Ishikawa (cell line): Measurements from ENCODE around the gene SGSH.

Experiments
- CEBPB ChIP-seq: IDR thresholded peaks from 2 replicates; pipeline ENCODE4 v1.6.1; 2012
- CREB1 ChIP-seq: IDR thresholded peaks from 2 replicates; pipeline ENCODE4 v1.6.1; 2012; ENCODE audit warnings: low read depth
- EGR1 ChIP-seq: IDR thresholded peaks from 2 replicates; pipeline ENCODE4 v1.6.1; 2012
- EP300 ChIP-seq: IDR thresholded peaks from 2 replicates; pipeline ENCODE4 v1.6.1; 2012; ENCODE audit warnings: borderline replicate concordance
- FOXM1 ChIP-seq: IDR thresholded peaks from 2 replicates; pipeline ENCODE4 v1.6.1; 2012; ENCODE audit warnings: low read depth, borderline replicate concordance
- MAX ChIP-seq: IDR thresholded peaks from 2 replicates; pipeline ENCODE4 v1.6.1; 2012
- NFIC ChIP-seq: IDR thresholded peaks from 2 replicates; pipeline ENCODE4 v1.6.1; 2012
- RAD21 ChIP-seq: IDR thresholded peaks from 2 replicates; pipeline ENCODE4 v1.6.1; 2012; ENCODE audit warnings: low read depth
- REST ChIP-seq: IDR thresholded peaks from 2 replicates; pipeline ENCODE4 v1.6.1; 2012; ENCODE audit warnings: low read depth, mild to moderate bottlenecking
- TAF1 ChIP-seq: IDR thresholded peaks from 2 replicates; pipeline ENCODE4 v1.6.1; 2012; ENCODE audit warnings: low read depth, mild to moderate bottlenecking
- TCF12 ChIP-seq: IDR thresholded peaks from 2 replicates; pipeline ENCODE4 v1.6.1; 2012; ENCODE audit warnings: low read depth
- TEAD4 ChIP-seq: IDR thresholded peaks from 2 replicates; pipeline ENCODE4 v1.6.1; 2012
- USF1 ChIP-seq: IDR thresholded peaks from 2 replicates; pipeline ENCODE4 v1.6.1; 2012
- YY1 ChIP-seq: IDR thresholded peaks from 2 replicates; pipeline ENCODE4 v1.6.1; 2012; ENCODE audit warnings: low read depth
- ZBTB7A ChIP-seq: IDR thresholded peaks from 2 replicates; pipeline ENCODE4 v1.6.1; 2012; ENCODE audit warnings: low read depth

The SGSH gene

GRCh38 chr17:80223838-80224497 lies 3.8 kb upstream of the SGSH start:
- TF ChIP-seq ZBTB7A: no peak
- no peak for TF ChIP-seq CREB1
- TF ChIP-seq TEAD4: no peak
- TF ChIP-seq REST: no peak
- TF ChIP-seq YY1: no peak
- no peak for TF ChIP-seq RAD21
- no peak for TF ChIP-seq MAX
- no peak for TF ChIP-seq USF1
- TF ChIP-seq EP300: no peak
- TF ChIP-seq FOXM1: no peak
- no peak for TF ChIP-seq TCF12
- no peak for TF ChIP-seq CEBPB
- no peak for TF ChIP-seq EGR1
- TF ChIP-seq TAF1: no peak
- no peak for TF ChIP-seq NFIC

GRCh38 chr17:80223142-80223815 lies 3.1 kb upstream of the SGSH start:
- TF ChIP-seq EP300 (no peak), USF1 (no peak), ZBTB7A (no peak), FOXM1 (no peak), NFIC (no peak), CREB1 (no peak), EGR1 (no peak), YY1 (no peak), TCF12 (no peak), TEAD4 (no peak), TAF1 (no peak), CEBPB (no peak), REST (no peak), MAX (no peak), RAD21 (no peak)

GRCh38 chr17:80222376-80223141 lies 2.4 kb upstream of the SGSH start:
- TF ChIP-seq REST (no peak), MAX (no peak), ZBTB7A (no peak)
